HL-60 (cell line): ENCODE results near the gene LMNTD1.

Experiments used
- CTCF ChIP-seq: IDR thresholded peaks from one replicate; pipeline ENCODE4 v1.5.1; 2011; ENCODE audit warnings: low read length, control low read depth, inconsistent platforms; ENCODE audit not compliant: insufficient read depth
- POLR2AphosphoS5 ChIP-seq: IDR thresholded peaks from 2 replicates; pipeline ENCODE4 v1.6.1; 2012; ENCODE audit warnings: low read depth
- REST ChIP-seq: IDR thresholded peaks from 2 replicates; pipeline ENCODE4 v1.6.1; 2012; ENCODE audit warnings: low read depth; ENCODE audit not compliant: insufficient replicate concordance

DNA sequence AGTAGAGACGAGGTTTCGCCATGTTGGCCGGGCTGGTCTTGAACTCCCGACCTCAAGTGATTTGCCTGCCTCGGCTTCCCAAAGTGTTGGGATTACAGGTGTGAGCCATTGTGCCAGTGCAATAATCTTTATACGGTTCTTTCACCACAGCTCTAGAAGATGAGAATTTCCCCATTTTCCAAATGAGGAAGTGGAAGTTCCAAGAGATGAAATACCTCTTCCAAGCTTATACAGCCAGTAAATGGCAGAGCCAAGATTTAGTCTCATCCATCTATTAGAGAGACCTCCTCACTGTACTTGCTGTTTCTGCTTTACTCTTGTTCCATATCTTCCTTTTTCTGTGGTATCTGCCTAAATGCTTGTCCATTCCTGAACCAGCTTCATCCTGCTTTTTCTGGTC lies 3.1 kb upstream of the LMNTD1 start:
- TF ChIP-seq CTCF (no peak), POLR2AphosphoS5 (no peak), REST (no peak)
